ENCODE results near the gene SYNE1.

- TF ChIP-seq POLR2A (IDR thresholded peaks at IDR 0.05; ENCODE audit: low read length) (no peak), GATA1 (IDR thresholded peaks at IDR 0.05; ENCODE audit: low read depth, low read length) (no peak)
Measured at GRCh38 chr6:152585236-152585635, 51.9 kb downstream of the SYNE1 start.

All from erythroblast (primary cell).